Heart left ventricle (tissue), 13 donors: ENCODE data around the gene BMAL2.

Source experiments
- POLR2A ChIP-seq, 2 donors: fragments of 450-650 bp; IDR thresholded peaks; one replicate each; pipeline ENCODE4 v1.6.1; 2017; ENCODE audit warnings: antibody characterized with exemption in 2 of 2, mild to moderate bottlenecking in 2 of 2, moderate library complexity in 2 of 2
- TF ChIP-seq, protein P1 (sequence below), 12 donors: fragments of 200-600 bp; sonication (generic) in 4 of 12; IDR thresholded peaks; one replicate each; pipeline versions ENCODE4 v1.5.0 to v1.8.0; 2018 to 2022; ENCODE audit warnings: antibody characterized with exemption in 12 of 12, mild to moderate bottlenecking in 5 of 12
- donor health status: ischemic (EF 13 %, LVEDD 7.1; RV severe dilation, severe dysfunction).
- donor health status: DM: no; HTN: yes; CAD: no.
- donor health status: DM: no; HTN: no; CAD: no.
- donor health status: ischemic (EF 25% LVEDD 6.9; RV normal size, moderate dysfunction).
- donor health status: ischemic (EF 25% LVEDD 5.7; RV mildly dilated, moderate dysfunction).
- donor health status: ischemic (EF 35%, LVEDD 5.7; RV mildly dilated, moderate dysfunction).
- donor health status: nonischemic (EF 11% LVEDD 7.7; RV severe dilation, severe dysfunction).
- donor health status: DM: yes; HTN: yes; CAD: no.
- donor health status: PGD.
- donor health status: ischemic (EF 29% LVEDD 5.4; RV normal size, mild dysfunction).
- donor health status: nonischemic (EF 23%, LVEDD 6.1; RV moderate dilation, normal function).

DNA sequence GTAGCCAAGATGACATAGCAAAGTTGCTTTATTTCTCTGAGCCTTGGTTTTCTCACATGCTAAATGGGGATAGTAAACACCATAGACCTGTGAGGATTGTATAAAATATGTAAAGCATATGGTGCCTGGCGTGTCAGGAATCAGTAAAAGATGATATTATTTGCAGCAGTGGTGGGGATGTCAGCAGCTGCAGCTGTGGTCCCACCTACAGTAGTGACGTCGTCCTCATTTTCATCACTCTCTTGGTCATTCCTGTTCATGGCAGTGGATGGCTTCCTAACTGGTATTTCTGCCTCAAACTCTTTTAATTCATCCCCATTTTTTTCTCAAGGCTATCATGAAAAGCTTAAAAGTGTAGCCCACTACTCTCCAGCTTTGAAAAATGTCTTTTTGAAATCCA, 12.1 kb downstream of the BMAL2 start:
- TF ChIP-seq, protein P1, sequence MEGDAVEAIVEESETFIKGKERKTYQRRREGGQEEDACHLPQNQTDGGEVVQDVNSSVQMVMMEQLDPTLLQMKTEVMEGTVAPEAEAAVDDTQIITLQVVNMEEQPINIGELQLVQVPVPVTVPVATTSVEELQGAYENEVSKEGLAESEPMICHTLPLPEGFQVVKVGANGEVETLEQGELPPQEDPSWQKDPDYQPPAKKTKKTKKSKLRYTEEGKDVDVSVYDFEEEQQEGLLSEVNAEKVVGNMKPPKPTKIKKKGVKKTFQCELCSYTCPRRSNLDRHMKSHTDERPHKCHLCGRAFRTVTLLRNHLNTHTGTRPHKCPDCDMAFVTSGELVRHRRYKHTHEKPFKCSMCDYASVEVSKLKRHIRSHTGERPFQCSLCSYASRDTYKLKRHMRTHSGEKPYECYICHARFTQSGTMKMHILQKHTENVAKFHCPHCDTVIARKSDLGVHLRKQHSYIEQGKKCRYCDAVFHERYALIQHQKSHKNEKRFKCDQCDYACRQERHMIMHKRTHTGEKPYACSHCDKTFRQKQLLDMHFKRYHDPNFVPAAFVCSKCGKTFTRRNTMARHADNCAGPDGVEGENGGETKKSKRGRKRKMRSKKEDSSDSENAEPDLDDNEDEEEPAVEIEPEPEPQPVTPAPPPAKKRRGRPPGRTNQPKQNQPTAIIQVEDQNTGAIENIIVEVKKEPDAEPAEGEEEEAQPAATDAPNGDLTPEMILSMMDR (IDR thresholded peaks at IDR 0.05), result no peak
- TF ChIP-seq POLR2A (IDR thresholded peaks at IDR 0.05), result no peak
